ENCODE data around the gene GOLGB1. TPM values are rescaled to one million over a fixed set of nuclear protein-coding genes. Genes with fewer than 3 reads are reported as not detected.

Gene GOLGB1
- polyA plus RNA-seq, 2 of the 4 experiments (the other 2 are of a cell fraction) = 11.9 to 27.0 TPM

DNA sequence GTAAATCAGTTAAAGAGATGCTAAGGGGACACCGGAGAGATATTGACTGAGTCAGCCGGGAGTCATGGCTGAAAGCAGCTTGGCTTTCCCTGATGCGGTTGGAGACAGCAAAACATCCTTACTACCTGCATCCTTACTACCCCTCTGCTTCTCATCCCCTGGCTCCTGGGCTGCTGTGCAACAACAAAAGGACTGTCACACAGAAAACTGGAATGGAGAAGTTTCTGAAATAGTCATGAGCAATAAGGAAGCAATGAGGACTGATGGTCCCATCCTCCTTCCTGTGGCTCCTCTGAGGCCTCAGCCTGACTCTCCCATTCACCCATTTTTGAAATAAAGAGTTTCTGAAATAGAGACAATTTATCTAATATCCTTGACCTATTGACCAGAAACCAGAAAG lies 90.0 kb downstream of the GOLGB1 start:
- Histone ChIP-seq H3K27ac (no peak overlapping the region), H3K4me2 (no peak overlapping the region), H3K4me3 (no peak overlapping the region), H3K4me1 (no peaks in the 10 kb centered on the region), H3K9me3 (no peaks in the 10 kb centered on the region)
- WGBS (ENCODE audit: missing lambda C conversion rate) = 89% methylated on average over 3 of the region's 3 CpGs
- ATAC-seq (no peak), FAIRE-seq (no peak), DNase-seq (ENCODE audit: low read depth in 1 of 2, low spot score in 1 of 2) (no peak)
- ChIA-PET POLR2A (no interaction called here), CTCF (no interaction called here)
- TF ChIP-seq ESRRA (IDR thresholded peaks at IDR 0.05; ENCODE audit: borderline replicate concordance, low read length) = no peak
- no peak for TF ChIP-seq ZFP36 (IDR thresholded peaks at IDR 0.05; ENCODE audit: borderline replicate concordance, partially characterized antibody)
- TF ChIP-seq HOXA7 (CRISPR knock-in tag; IDR thresholded peaks at IDR 0.05) = no peak
- no peak for TF ChIP-seq CHD4 (IDR thresholded peaks at IDR 0.05; ENCODE audit: borderline replicate concordance)
- no peak for TF ChIP-seq ZC3H11A (IDR thresholded peaks at IDR 0.05)

DNA sequence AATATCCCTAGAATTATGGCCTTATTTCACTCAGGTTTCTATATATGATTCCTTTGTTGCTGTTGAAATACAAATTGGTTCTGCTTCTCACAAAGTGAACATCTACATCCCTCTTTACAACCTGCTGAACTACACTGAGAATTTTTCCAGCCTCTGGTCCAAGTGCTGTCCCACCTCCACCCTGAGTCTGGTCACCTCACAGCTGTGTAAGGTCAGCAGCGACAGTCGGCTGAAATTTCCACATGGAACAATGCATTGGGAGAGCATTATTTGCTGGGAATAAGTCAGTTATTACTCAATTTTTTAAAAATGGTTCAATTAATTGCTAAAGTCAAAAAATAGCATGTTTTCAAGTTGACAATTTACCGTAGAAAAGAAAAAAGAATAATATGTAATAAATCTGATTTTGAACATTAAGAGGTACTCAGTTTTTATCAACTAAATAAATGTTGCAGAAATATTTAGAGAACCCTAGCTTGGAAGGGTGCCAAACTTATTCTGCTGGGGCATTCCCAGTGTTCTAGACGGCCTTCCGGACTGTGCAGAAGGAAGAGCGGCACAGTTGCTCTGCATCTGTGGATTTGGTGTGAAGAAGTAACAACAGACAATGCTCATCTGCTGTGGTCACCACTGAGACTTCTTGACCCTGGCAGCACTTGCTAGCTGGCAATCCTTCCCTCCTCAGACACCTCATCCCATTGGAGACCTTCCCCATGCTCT lies 90.7 kb downstream of the GOLGB1 start:
- Histone ChIP-seq H3K9me3 (no peaks in the 10 kb centered on the region), H3K4me2 (no peak overlapping the region), H3K27ac (no peak overlapping the region), H3K4me1 (no peaks in the 10 kb centered on the region), H3K4me3 (no peak overlapping the region)
- FAIRE-seq (no peak), ATAC-seq (no peak), DNase-seq (ENCODE audit: low read depth in 1 of 2, low spot score in 1 of 2) (no peak)
- ChIA-PET CTCF (no interaction called here), POLR2A (no interaction called here)
- 92% methylated on average over 6 of the region's 6 CpGs for WGBS (ENCODE audit: missing lambda C conversion rate)
- TF ChIP-seq SMC3 (IDR thresholded peaks at IDR 0.05) = no peak
- TF ChIP-seq PHF8 (IDR thresholded peaks at IDR 0.05; ENCODE audit: borderline replicate concordance, low read depth) = no peak
- TF ChIP-seq, protein P1, sequence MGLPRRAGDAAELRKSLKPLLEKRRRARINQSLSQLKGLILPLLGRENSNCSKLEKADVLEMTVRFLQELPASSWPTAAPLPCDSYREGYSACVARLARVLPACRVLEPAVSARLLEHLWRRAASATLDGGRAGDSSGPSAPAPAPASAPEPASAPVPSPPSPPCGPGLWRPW (IDR thresholded peaks at IDR 0.05) = no peak
- TF ChIP-seq FOSL2 (IDR thresholded peaks at IDR 0.05) = no peak
- TF ChIP-seq FOSL2 (CRISPR knock-in tag; IDR thresholded peaks at IDR 0.05) = no peak
- TF ChIP-seq NPAS2 (CRISPR knock-in tag; IDR thresholded peaks at IDR 0.05; ENCODE audit: borderline replicate concordance) = no peak
- TF ChIP-seq HDAC2 (IDR thresholded peaks at IDR 0.05) = no peak
- TF ChIP-seq CEBPB (IDR thresholded peaks at IDR 0.05) = no peak
- no peak for TF ChIP-seq JUN (IDR thresholded peaks at IDR 0.05)
- TF ChIP-seq, protein P2, sequence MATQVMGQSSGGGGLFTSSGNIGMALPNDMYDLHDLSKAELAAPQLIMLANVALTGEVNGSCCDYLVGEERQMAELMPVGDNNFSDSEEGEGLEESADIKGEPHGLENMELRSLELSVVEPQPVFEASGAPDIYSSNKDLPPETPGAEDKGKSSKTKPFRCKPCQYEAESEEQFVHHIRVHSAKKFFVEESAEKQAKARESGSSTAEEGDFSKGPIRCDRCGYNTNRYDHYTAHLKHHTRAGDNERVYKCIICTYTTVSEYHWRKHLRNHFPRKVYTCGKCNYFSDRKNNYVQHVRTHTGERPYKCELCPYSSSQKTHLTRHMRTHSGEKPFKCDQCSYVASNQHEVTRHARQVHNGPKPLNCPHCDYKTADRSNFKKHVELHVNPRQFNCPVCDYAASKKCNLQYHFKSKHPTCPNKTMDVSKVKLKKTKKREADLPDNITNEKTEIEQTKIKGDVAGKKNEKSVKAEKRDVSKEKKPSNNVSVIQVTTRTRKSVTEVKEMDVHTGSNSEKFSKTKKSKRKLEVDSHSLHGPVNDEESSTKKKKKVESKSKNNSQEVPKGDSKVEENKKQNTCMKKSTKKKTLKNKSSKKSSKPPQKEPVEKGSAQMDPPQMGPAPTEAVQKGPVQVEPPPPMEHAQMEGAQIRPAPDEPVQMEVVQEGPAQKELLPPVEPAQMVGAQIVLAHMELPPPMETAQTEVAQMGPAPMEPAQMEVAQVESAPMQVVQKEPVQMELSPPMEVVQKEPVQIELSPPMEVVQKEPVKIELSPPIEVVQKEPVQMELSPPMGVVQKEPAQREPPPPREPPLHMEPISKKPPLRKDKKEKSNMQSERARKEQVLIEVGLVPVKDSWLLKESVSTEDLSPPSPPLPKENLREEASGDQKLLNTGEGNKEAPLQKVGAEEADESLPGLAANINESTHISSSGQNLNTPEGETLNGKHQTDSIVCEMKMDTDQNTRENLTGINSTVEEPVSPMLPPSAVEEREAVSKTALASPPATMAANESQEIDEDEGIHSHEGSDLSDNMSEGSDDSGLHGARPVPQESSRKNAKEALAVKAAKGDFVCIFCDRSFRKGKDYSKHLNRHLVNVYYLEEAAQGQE (IDR thresholded peaks at IDR 0.05) = no peak
- TF ChIP-seq FOSB (CRISPR knock-in tag; IDR thresholded peaks at IDR 0.05) = no peak
- TF ChIP-seq RCOR1 (IDR thresholded peaks at IDR 0.05; ENCODE audit: low read depth, low read length) = no peak
- TF ChIP-seq, protein P3, sequence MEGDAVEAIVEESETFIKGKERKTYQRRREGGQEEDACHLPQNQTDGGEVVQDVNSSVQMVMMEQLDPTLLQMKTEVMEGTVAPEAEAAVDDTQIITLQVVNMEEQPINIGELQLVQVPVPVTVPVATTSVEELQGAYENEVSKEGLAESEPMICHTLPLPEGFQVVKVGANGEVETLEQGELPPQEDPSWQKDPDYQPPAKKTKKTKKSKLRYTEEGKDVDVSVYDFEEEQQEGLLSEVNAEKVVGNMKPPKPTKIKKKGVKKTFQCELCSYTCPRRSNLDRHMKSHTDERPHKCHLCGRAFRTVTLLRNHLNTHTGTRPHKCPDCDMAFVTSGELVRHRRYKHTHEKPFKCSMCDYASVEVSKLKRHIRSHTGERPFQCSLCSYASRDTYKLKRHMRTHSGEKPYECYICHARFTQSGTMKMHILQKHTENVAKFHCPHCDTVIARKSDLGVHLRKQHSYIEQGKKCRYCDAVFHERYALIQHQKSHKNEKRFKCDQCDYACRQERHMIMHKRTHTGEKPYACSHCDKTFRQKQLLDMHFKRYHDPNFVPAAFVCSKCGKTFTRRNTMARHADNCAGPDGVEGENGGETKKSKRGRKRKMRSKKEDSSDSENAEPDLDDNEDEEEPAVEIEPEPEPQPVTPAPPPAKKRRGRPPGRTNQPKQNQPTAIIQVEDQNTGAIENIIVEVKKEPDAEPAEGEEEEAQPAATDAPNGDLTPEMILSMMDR (IDR thresholded peaks at IDR 0.05) = no peak
- TF ChIP-seq POLR2AphosphoS2 (conservative IDR thresholded peaks at IDR 0.05; ENCODE audit: low read length) = no peak
- TF ChIP-seq, protein P4, sequence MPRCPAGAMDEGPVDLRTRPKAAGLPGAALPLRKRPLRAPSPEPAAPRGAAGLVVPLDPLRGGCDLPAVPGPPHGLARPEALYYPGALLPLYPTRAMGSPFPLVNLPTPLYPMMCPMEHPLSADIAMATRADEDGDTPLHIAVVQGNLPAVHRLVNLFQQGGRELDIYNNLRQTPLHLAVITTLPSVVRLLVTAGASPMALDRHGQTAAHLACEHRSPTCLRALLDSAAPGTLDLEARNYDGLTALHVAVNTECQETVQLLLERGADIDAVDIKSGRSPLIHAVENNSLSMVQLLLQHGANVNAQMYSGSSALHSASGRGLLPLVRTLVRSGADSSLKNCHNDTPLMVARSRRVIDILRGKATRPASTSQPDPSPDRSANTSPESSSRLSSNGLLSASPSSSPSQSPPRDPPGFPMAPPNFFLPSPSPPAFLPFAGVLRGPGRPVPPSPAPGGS (IDR thresholded peaks at IDR 0.05) = no peak
- TF ChIP-seq, protein P5, sequence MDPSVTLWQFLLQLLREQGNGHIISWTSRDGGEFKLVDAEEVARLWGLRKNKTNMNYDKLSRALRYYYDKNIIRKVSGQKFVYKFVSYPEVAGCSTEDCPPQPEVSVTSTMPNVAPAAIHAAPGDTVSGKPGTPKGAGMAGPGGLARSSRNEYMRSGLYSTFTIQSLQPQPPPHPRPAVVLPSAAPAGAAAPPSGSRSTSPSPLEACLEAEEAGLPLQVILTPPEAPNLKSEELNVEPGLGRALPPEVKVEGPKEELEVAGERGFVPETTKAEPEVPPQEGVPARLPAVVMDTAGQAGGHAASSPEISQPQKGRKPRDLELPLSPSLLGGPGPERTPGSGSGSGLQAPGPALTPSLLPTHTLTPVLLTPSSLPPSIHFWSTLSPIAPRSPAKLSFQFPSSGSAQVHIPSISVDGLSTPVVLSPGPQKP (IDR thresholded peaks at IDR 0.05; ENCODE audit: low read depth, low read length) = no peak
- no peak for TF ChIP-seq HOXA7 (CRISPR knock-in tag; IDR thresholded peaks at IDR 0.05)
- TF ChIP-seq RAD21 (conservative IDR thresholded peaks at IDR 0.05 in 1 of 2, IDR thresholded peaks at IDR 0.05 in 1 of 2) = no peak
